GM12875 (cell line): ENCODE results near the gene TEX26.

Experiments
- H3K4me3 ChIP-seq: one replicate; pipeline ENCODE4 v1.5.1; 2011; ENCODE audit warnings: low read depth, low read length, control low read depth
- CTCF ChIP-seq: IDR thresholded peaks from 2 replicates; pipeline ENCODE4 v1.5.1; 2011; ENCODE audit warnings: low read depth, mild to moderate bottlenecking, control low read depth, inconsistent platforms, low read length, moderate library complexity, borderline replicate concordance; ENCODE audit not compliant: insufficient read depth

Gene TEX26

GRCh38 chr13:31011193-31011860 is 78.9 kb downstream of the TEX26 start:
- H3K4me3 ChIP-seq = no peak overlapping the region
- no peak for TF ChIP-seq CTCF

GRCh38 chr13:31011901-31012654 is 79.6 kb downstream of the TEX26 start:
- H3K4me3 ChIP-seq = no peak overlapping the region
- no peak for TF ChIP-seq CTCF

- TF ChIP-seq CTCF = 0 out of 2 replicates have a peak, but pooled peaks have one; percentile 5
- H3K4me3 ChIP-seq = no peak overlapping the region
Measured at GRCh38 chr13:31012655-31013024, 80.2 kb downstream of the TEX26 start.

GRCh38 chr13:31014456-31014855 is 82.0 kb downstream of the TEX26 start:
- H3K4me3 ChIP-seq = no peak overlapping the region
- TF ChIP-seq CTCF = no peak

- H3K4me3 ChIP-seq = no peak overlapping the region
- no peak for TF ChIP-seq CTCF
Measured at GRCh38 chr13:31015199-31015598, 82.7 kb downstream of the TEX26 start.

- TF ChIP-seq CTCF = no peak
- H3K4me3 ChIP-seq = no peak overlapping the region
Measured at GRCh38 chr13:31016342-31017325, 84.2 kb downstream of the TEX26 start.
